GM20000 (cell line): ENCODE measurements around the gene JPH3.

Experiments
- DNase-seq: peaks from one replicate; pipeline ENCODE4 v3.0.0; 2012; ENCODE audit warnings: low spot score
- TF ChIP-seq, protein P1 (sequence below): IDR thresholded peaks from 2 replicates; pipeline ENCODE4 v1.5.1; 2012; ENCODE audit warnings: mild to moderate bottlenecking, control low read depth; ENCODE audit errors: extremely low read depth, missing control alignments

Gene JPH3

DNA sequence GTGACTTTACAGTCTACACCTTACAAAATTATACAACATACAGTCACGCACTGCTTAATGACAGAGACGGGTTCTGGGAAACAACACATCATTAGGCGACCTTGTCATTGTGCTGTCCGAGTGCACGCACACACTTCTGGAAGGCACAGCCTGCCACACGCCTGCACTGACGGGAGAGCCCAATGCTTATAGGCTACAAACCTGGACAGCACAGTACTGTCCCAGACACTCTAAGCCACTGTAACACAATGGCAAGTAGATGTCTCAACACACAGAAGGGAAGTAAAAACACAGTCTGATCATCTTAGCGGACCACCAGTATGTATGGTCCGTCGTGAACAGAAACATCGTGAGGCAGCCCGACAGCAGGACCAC, 133.7 kb downstream of the JPH3 start:
- TF ChIP-seq, protein P1, sequence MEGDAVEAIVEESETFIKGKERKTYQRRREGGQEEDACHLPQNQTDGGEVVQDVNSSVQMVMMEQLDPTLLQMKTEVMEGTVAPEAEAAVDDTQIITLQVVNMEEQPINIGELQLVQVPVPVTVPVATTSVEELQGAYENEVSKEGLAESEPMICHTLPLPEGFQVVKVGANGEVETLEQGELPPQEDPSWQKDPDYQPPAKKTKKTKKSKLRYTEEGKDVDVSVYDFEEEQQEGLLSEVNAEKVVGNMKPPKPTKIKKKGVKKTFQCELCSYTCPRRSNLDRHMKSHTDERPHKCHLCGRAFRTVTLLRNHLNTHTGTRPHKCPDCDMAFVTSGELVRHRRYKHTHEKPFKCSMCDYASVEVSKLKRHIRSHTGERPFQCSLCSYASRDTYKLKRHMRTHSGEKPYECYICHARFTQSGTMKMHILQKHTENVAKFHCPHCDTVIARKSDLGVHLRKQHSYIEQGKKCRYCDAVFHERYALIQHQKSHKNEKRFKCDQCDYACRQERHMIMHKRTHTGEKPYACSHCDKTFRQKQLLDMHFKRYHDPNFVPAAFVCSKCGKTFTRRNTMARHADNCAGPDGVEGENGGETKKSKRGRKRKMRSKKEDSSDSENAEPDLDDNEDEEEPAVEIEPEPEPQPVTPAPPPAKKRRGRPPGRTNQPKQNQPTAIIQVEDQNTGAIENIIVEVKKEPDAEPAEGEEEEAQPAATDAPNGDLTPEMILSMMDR = no peak
- no peak for DNase-seq

DNA sequence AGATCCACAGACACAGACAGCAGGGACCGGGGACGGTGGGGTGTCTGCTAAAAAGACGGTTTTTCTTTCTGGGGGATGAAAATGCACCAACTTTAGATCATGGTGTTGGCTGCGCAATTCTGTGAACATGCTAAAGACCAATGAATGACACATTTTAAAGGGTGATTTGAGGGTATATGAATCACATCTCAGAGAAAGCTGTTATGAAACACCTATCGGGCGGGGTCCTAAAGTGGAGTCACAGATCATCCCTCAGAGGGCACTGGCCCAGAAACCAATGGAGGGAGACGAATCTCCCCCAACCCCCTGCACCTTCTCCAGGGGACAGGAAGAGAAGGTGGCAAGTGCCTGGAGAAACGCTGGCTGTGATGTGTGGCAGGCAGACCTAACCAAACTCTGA, 137.5 kb downstream of the JPH3 start:
- TF ChIP-seq, protein P1 = no peak
- no peak for DNase-seq

DNA sequence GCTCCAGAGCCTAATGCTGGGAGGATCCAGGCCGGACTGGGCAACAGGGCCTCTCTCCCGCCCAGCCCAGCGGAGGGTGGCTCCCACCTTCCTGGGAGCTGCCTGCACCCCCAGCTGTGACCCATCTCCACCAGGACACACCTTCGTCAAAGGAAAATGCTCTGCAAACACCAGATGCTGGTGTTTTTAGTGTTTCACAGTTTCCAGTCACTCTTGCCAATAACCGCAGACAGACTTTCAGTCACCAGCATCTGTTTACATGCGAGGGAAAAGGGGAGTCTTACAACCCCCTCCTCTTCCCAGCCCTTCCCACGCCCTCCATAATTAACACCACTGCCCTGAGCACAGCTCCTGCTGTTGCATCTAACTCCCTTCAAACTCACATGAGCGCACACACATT, 138.1 kb downstream of the JPH3 start:
- DNase-seq = no peak
- TF ChIP-seq, protein P1 = no peak

GRCh38 chr16:87740909-87741424, 138.7 kb downstream of the JPH3 start:
- no peak for DNase-seq
- TF ChIP-seq, protein P1 = no peak

- DNase-seq = no peak
- TF ChIP-seq, protein P1 = no peak
Observed at GRCh38 chr16:87741700-87742415, 139.6 kb downstream of the JPH3 start.

DNA sequence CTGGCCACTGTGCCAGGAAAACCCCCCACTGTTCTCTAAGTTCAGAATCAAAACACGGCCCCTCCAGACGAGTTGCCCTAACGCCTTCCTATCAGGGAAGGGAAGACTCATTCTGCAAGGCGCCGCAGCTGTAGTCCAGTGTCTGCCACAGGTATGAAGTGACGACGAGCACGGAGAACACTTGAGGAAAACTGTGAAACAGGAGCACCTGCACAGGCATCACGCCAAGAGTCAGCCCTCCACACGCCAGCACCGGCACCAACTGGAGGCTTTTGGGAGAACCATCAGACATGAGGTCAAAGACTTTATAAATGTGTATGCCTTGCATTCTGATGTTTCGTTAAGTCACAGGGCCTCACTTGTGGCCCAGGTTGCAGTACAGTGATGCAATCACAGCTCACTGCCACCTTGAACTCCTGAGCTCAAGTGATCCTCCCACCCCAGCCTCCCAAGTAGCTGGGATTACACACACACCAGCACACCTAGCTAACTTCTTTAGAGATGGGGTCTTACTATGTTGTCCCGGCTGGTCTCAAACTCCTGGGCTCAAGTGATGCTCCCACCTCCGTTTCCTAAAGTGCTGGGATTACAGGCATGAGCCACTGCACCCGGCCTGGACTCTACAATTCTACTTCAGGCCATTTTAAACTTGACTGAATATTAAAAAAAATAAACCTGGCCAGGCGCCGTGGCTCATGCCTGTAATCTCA, 140.6 kb downstream of the JPH3 start:
- TF ChIP-seq, protein P1 = no peak
- no peak for DNase-seq
